HG03575 (cell line): ENCODE results near the gene SPESP1.
"Not testable (repeated sequence)": the region's sequence is repeated elsewhere in the genome, so short reads cannot be mapped to it uniquely, and the experiment has no call there.

Source experiments
- ATAC-seq: cut with Tn5 transposase; IDR thresholded peaks from one replicate; pipeline ENCODE4 v1.9.1; 2021; ENCODE audit not compliant: unreplicated experiment, insufficient number of reproducible peaks, low FRiP score; ENCODE audit errors: extremely low read depth

Gene SPESP1

GRCh38 chr15:68957696-68958095 lies 27.4 kb downstream of the SPESP1 start:
- no peak for ATAC-seq

- ATAC-seq, result no peak
Observed at GRCh38 chr15:68958597-68958996, 28.3 kb downstream of the SPESP1 start.

- ATAC-seq, result no peak
Observed at GRCh38 chr15:68962465-68962864, 32.1 kb downstream of the SPESP1 start.

- not testable (repeated sequence) for ATAC-seq
Observed at GRCh38 chr15:68963719-68964118, 33.4 kb downstream of the SPESP1 start.

- no peak for ATAC-seq
Observed at GRCh38 chr15:68966996-68967395, 36.7 kb downstream of the SPESP1 start.

GRCh38 chr15:68967948-68968347 lies 37.6 kb downstream of the SPESP1 start:
- no peak for ATAC-seq

- ATAC-seq, result no peak
Observed at GRCh38 chr15:68969298-68969697, 39.0 kb downstream of the SPESP1 start.

- no peak for ATAC-seq
Observed at GRCh38 chr15:68972201-68973065, 42.1 kb downstream of the SPESP1 start.

GRCh38 chr15:68975651-68976160 lies 45.4 kb downstream of the SPESP1 start:
- ATAC-seq, result not testable (repeated sequence)

GRCh38 chr15:68977426-68977825 lies 47.1 kb downstream of the SPESP1 start:
- ATAC-seq, result not testable (repeated sequence)

GRCh38 chr15:68979006-68979405 lies 48.7 kb downstream of the SPESP1 start:
- ATAC-seq, result no peak

GRCh38 chr15:68979816-68980215 lies 49.5 kb downstream of the SPESP1 start:
- no peak for ATAC-seq

- ATAC-seq, result no peak
Observed at GRCh38 chr15:68980786-68981185, 50.5 kb downstream of the SPESP1 start.

GRCh38 chr15:68981941-68982340 lies 51.6 kb downstream of the SPESP1 start:
- no peak for ATAC-seq

- ATAC-seq, result no peak
Observed at GRCh38 chr15:68982976-68983563, 52.7 kb downstream of the SPESP1 start.

- ATAC-seq, result no peak
Observed at GRCh38 chr15:68983961-68984481, 53.7 kb downstream of the SPESP1 start.

- ATAC-seq, result no peak
Observed at GRCh38 chr15:68984586-68984985, 54.3 kb downstream of the SPESP1 start.

GRCh38 chr15:68985361-68985891 lies 55.1 kb downstream of the SPESP1 start:
- ATAC-seq, result no peak

GRCh38 chr15:68986322-68986721 lies 56.0 kb downstream of the SPESP1 start:
- ATAC-seq, result no peak

GRCh38 chr15:68987120-68987519 lies 56.8 kb downstream of the SPESP1 start:
- no peak for ATAC-seq
